ENCODE measurements around the gene ARHGDIA.
"Not testable (repeated sequence)": the region's sequence is repeated elsewhere in the genome, so short reads cannot be mapped to it uniquely, and the experiment has no call there.

ARHGDIA gene

DNA sequence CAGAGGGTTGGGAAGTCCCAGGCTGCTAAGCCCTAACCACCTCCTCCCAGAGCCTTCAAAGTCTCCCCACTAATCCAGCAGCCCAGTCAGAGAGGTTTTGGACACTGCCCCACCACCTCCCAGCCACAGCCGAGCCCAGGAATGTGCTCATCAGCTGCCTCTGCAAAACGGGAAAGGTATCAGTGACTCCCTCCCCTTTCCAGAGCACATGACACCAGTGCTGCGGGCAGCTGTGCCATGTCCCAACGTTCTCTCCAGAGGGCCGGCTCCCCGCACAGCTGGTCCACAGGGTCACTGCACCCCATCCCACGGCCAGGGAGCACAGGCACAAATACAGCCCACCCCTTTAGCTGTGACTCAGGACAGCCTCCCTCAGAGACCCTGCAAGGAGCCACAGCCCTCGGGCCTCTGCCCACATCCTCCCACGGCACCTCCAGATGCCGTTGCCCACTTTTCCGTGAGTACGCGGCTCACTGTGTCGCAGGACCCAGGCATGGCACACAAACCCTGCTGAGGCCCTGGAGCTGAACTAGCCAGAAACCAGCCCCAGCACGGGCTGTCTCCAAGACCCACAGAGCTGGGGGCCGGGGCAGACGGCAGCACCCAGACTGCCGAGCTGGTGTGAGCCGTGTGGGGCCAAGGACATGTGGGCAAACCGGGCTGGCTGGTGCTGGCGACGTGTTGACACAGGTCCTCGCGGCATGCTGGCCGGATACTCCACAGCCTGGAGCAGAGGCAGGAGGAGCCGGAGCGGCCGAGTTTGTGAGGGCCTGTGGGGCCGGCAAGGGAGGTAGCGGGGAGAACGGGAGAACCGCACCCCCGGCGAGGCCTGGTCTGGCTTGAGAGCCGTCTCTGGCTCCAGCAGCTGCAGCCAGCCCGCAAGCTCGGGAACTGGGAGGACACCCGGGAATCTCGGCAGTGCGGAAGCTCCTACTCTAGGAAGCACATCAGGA, 30.0 kb downstream of the ARHGDIA start:
- DNase-seq = no peak

DNA sequence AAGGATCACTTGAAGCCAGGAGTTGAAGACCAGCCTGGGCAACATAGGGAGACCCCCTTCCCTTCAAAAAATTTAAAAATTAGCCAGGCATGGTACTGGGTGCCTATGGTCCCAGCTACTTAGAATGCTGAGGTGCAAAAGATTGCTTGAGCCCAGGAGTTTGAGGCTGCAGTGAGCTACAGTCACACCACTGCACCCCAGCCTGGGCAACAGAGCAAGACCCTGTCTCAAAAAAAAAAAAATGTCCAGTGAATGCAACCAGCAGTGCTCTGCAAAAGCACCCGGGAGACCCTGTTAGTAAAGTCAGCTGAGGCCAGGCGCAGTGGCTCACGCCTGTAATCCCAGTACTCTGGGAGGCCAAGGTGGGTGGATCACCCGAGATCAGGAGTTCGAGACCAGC, 31.1 kb downstream of the ARHGDIA start:
- not testable (repeated sequence) for DNase-seq

DNA sequence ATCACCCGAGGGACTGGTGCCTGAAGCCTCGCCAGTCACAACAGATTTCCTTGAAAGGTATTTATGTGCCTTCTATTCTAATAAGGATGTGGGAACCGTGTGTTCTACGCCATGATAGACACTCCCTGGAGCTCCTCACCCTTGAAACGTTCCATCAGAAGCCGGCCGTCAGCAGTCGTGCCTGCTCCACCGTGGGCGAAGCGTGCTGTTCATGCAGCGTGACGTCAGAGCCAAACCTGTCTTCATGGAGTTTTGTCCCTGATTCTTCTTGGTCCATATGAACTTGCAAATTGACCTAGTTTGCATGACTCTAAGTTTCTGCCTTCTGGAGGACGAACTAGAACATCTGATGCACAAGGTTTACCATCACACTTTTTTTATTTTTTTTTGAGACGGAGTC, 31.8 kb downstream of the ARHGDIA start:
- no peak for DNase-seq

DNA sequence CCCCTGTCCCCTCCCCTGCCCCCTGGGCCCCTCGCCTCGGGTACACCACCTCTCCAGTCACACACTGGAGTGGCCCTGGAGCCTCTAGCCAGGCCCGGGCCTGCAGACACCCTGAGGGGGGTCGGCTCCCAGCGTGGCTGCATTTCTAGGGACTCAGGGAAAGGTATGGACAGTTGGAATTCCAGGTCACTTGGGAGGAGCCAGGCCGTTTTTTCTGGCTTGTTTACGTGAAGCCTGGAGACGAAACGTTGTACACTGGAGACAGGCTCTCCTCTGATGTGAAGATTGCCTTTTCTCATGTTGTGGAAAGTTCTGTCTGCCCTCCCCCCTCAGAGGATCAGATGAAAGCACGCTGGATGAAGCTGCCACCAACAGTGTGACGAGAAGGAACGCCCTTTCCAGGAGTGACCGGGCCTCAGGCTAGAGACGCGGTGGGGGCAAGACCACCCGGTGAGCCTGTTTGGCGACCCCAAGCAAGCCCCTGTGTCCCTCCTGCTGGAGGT, 32.3 kb downstream of the ARHGDIA start:
- DNase-seq = no peak

DNA sequence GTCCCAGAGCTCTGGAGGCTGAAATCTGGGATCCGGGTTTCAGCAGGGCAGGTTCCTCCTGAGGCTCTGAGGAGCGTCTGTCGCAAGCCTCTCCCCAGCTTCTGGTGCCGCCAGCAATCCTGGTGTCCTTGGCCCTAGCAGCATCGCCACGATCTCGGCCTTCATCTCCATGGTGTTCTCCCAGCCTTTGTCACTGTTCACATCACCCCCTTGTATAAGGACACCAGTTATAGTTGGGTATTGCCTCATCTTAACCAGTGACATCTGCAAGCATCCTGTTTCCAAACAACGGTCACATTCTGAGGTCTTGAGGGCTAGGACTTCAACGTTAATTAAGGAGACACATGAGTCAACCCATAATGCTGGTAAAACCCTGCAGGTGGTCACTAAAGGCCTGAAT, 33.5 kb downstream of the ARHGDIA start:
- no peak for DNase-seq

DNA sequence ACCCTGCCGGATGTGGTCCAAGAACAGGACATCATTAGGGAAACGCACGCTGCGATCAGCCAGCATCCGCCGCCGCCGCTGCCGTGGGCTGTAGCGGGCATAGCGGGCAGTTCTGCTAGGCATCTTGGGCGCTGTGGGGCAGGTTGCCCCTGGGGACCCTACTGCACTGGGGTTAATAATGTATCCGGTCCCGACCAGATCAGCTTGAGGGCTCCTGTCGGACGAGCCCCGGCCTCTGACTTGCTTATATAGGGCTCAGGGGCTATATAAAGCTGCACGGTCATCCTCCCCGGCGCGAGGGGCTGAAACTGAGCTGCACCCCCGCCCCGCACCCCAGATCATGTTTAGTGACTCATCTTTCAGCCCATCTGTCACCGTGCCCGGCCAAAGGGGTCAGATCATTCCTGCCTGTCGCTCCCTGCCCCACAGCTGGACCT, 36.3 kb downstream of the ARHGDIA start, which contains the start of gene PPP1R27:
Gene PPP1R27 (minus strand): TSS at position 220 of the 437 bp plus-strand sequence. CDS start 97 bp downstream, at position 123.
- no peak for DNase-seq

DNA sequence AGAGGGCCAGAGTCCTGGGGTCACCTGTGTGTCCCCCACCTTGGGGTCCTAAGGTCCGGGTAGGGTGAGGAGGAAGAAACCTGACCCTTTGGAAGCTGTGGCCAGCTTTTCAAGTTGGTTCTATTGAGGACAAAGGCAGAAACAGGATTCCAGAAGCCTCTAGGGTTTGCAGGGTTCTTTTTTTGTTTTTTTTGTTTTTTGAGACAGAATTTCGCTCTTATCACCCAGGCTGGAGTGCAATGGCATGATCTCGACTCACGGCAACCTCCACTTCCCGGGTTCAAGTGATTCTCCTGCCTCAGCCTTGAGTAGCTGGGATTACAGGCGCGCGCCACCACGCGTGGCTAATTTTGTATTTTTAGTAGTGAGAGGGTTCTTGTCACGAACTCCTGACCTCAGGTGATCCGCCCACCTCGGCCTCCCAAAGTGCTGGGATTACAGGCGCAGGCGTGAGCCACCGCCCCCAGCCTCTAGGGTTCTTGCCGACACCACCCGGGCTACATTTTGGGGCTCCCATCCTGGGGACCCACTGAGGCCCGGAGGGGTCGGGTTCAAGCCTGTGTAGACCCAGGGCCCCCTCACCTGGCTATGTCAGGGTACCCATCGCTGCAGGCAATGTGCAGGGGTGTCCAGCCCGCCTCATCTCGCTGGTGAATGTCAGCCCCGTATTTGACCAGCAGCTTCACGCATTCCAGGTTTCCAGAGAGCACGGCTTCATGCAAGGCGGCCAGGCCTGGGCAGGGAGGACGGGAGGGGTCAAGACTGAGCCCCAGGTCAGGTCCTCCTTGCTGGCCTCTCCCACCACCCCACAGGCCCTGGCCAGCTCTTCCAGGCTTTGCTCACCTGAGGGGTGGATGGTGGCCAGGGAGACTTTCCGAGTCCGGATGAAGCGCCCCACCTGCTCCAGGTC, 37.0 kb downstream of the ARHGDIA start:
- no peak for DNase-seq

DNA sequence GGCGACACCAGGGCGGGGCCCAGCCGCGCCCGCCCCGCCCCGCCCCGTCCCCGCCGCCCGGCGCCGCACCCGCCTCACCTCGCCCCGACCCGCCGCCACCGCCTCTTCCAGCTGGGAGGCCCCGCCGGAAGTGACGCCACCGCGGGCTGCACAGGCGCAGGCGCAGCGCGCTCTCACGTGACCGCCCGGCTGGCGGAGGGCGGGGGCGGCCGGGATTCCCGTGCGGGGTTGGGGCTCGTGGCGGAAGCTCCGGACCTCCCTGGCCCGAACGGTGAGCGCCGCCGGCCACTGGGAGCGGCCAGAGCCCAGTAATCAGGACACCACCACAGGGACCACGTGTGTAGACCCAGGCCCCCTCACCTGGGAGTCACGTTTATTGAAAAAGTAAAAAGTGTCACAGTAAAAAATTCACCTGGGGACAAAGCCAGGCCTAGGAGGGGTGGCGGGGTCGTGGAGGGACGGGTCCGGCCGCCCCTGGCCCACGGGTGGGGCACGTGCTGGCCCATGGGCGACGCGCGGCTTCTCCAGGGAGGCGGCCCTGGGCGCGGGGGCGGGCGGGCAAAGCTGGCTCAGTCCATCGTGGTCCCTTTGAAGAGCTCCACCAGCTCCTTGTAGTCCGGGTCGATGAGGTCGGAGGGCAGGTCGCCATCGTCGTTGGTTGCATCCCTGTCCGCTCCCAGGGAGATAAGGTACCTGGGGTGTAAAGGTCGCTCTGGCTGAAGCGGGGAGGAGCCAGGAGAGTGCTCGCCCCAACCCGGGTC, 37.8 kb downstream of the ARHGDIA start, which contains the start of gene MCRIP1:
Gene MCRIP1 (minus strand): TSS at position 132 of the 761 bp plus-strand sequence. CDS start 8,785 bp downstream, outside the sequence.
- peak; percentile 97 for DNase-seq

DNA sequence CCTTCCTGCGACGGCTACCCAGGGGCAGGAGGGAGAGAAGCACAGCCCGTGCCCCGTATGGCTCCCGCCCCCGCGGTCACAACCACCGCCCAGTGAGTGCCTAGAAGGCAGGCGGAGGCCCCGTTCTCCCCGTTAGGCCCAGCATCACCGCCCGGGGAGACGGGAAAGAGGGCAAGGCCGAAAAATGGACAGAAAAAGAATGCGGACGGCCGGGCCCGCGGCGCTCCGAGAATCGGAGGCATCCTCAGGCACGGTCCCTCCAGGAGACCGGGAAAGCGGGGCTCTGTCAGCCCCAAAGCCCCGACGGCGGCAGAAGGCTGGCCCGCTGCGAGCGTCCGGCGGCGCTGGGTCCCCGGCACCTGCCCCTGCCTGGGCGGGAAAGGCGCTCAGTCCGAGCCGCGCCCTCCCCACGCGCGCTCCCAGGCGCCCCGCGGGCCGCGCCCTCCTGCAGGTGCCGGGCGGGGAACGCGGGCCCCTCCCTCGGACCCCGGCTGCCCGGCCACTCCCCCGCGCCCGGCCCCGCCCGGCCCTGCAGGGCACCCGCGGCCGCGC, 38.5 kb downstream of the ARHGDIA start:
- DNase-seq = peak; percentile 62

DNA sequence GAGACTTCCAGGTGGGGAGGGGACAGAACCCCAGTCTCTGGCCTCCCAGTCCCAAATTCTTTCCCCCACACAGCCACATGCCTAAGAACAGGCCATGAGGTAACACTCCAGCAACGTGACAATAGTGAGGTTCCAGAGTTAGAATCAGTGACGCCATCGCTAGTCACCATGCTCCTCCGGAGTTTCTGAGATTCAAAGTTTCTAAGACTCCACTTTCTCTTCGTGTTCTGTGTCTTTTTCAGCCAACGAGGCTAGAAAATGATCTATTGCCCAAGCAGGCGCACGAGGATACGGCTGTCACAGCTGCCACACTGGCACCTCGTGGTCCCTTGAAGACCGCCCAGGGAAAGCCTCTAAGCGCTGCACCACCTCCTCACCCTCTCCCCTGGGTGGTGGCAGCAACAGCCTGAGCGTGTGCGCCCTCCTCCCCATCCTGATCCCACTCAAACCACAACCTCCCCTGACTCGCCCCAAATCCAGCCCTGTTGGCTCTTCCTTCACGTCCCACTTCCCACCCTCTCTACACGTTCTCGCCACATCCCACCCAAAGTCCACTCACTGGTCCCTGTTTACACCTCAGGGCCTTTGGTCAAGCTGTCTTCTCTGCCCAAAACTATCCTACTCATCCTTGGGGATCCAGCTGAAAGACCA, 39.1 kb downstream of the ARHGDIA start:
- DNase-seq = peak; percentile 68

DNA sequence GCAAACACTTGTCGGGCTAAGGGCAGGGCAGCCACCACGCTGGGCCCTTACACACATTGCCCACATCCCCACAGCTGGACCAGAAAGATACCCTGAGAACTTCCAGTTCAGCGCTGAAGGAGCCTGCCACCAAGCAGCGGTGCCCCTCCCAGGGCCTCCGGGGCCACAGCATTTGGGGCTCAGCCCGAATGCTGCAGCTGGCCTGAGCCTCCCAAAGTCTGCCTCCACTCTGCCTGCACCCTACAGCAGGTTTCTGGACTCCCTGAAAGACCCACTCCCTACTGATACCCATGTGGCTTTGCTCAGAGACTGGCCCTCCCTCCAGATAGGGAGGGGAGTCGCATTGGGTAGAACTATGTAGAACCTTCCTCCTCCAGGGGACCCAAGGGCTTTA, 39.6 kb downstream of the ARHGDIA start:
- DNase-seq = no peak

DNA sequence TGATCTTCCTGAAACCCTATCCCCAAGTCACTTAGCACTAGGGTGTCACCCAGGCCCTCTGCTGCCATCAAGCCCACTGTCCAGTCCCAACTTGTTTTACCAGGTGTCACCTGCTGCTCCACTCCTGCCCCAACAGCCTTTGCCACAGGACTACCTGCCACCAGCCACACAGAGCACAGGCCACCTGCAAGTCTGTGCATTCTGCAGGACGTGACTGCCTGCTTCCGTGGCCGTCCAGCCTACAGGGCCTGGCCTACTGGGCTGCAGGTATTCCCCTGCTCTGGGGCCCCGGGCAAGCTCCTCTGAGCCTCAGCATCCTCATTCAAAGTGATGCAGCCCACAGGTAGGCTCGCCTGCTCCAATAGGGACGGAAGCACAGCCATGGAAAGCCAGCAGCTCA, 41.3 kb downstream of the ARHGDIA start:
- DNase-seq = no peak

DNA sequence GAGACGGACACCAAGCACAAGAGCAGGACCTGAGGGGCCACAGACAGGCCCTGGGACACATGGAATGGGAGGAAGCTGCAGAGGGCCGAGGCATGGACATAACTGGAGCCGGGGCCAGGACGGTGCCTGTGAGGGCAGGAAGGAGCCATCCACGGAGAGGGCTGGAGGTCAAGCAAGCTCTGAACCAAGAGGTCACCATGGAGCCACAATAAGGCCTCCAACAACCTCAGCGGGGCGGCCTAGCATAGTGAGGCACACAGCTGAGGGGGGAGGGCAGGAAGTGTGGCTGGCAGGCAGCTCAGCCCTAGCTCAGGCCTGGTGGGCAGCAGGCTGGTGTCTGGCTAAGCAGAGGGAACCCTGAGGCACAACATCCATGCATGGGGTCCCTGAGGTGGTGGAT, 42.5 kb downstream of the ARHGDIA start:
- DNase-seq = no peak

DNA sequence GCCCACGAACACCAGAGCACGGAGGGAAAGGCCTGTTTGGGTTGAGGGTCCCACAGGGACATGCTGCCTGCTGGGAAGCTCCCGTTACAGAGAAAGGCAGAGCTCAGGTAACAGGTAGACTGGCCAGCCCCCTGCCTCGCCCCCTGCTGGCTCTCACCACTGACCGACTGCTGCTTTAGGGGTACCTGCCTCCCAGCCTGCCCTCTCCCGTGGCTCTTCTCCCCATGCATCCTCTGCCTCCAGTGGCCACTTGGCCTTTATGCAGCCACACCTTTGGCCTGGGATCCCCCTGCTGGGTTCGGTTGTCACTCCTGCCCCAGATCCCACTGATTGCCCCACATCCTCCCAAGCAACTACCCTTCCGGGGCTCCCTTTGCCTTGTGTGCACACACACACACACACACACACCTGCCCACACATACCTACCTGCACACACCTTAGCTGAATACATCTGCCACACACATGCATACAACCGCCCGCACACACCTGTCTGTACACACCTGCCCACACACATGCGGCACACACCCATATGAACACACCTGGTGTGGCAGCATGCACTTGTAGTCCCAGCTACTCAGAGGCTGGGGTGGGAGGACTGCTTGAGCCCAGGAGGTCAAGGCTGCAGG, 45.2 kb downstream of the ARHGDIA start:
- no peak for DNase-seq

DNA sequence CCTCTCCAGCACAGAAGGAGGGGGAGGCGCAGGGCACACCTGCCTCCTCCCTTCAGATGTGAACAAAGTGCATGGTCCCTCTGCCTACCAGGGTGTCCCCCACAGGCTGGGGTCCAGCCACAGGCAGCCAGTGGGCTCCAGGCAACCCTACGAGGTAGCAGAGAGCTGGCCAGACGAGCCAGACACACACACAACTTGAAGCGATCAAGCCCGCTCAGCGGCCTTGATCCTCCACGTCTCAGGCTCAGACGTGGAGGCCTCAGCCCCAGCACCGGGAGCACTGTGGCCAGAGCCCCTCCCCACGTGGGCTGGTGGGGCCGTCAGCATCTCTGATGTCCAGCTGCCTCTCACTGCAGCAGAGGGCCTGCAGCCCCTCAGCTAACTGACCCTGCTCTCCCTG, 46.5 kb downstream of the ARHGDIA start:
- no peak for DNase-seq

DNA sequence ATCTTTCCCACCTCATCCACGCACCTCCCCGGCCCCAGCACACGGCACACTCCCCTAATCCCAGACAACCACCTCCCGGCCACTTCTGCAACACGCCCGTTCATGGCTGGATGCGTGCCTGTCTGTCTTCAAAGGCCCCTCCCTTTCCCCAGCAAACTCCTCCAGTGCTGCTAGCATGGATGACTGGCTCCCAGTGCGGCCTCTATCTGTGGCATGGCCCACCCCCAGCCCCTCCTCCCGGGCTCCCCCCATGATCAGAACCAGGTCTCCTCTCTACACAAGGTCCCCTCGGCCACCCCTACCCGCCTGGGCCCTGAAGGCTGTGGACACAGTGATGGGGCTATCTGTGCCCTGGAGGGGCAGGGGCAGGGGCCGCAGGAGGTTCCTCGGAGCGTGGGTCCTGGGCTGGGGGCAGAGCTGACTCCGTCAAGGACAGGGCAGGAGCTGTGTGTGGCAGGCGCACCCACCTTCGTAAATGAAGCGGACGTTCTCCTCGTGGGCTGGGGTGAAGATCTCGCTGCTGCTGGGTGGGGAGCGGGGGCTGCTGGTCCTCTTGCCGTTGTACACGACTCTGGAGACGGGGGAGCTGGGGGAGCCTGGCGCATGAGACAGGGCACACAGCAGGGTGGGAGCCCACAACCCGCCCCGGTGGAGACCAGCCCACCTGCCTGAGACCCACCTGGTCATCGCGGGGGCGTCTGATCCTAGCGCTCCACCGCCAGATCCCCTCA, 47.2 kb downstream of the ARHGDIA start:
- DNase-seq = no peak

DNA sequence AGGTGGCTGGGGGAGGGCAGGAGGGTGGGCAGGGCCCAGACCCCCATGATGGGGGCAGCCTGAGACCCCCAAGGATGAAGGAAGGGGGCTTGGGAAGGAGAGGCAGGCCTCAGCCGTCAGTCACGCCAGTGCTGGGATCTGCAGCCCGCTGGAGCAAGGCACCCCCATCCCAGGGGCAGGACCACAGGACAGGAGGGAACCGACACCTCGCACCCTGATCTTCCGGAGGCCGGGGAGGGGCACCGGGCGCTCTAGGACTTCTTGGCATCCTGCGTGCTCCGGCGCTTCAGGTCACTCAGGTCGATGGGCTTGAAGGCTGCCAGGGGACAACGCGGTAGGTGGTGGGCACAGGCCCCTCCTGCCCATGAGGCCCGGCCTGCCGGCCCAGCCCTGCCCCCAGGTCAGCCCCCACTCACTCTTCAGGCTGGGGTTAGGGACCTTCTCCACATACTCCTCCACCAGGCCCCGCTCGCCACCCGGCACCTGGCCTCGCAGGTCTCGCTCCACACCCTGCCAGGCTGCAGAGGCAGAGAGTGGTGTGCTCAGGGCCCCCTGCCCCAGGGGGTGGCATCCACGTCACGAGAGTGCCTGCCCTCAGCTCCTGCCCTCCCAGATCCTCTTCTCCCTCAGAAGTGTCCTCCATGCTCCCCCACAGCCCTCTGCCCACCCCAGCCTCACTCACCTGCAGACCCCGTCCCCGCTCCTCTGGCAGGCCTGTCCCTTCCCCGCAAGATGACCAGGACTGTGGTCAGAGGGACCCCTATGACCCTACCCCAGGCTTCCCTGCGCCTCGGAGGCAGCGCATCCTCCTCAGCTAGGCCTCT, 47.9 kb downstream of the ARHGDIA start:
- no peak for DNase-seq

DNA sequence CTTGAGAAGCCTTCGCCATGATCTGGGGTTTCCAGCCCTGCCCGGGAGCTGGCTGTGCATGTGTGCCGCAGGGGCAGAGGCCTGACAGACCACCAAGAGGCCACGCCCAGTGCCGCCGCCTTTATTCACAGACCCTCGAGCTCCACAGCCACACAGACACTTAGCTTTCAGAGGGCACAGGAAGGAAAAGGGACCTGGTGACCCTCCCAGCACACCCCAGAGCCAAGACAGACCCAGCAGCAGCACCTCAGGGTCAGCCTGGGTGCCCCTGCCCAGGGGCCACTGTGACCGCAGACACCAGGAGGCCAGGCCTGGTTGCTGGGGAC, 48.9 kb downstream of the ARHGDIA start:
- DNase-seq = no peak

DNA sequence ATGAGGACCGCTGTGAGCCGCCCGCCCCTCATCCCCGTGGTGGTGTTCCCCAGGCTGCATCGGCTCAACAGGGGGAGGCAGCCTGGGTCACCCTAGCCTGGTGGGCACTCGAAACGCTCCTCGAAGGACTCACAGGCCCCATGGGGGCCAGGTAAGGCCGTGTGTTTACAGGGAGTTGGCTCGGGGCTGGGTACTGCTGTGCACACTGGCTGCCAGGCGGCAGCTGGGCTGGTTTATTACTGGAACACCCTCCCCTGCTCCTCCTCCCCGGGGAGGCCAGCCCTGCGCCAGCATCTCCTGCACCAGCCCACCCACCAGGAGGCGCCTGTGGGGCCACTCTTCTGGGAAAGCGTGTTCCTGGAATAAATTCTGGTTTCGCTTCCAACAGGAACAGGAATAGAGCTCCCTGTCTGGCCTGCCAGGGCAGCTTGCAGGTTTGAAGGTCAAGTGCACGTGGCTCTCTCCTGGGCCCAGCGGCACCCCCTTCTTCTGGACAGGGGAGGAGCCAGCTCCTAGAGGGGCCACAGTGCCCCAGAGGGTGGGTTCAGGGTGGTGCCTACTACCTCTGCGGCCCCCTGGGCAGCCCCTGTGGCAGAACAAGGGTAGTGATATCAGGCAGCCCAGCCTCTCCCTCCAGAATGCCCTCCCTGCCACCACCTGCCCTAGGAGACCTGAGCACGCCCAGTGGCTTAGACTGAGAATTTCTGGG, 49.4 kb downstream of the ARHGDIA start:
- DNase-seq = peak; percentile 89

All from NCI-H82 (cell line).